ENCODE measurements around the gene CDK6.

CDK6 gene

GRCh38 chr7:92831716-92832533 is 4.4 kb downstream of the CDK6 start:
- ATAC-seq (ENCODE audit: insufficient read depth, low read depth) (no peak), DNase-seq (no peak)
- peaks cover 27% of the 10 kb centered on the region; the same call in 1 of the 2 replicates for H4K20me1 ChIP-seq (ENCODE audit: insufficient read depth, low read length)
- no peak overlapping the region for H2AFZ ChIP-seq (ENCODE audit: low read depth, low read length)
- no peak for TF ChIP-seq EZH2 (IDR thresholded peaks at IDR 0.05; ENCODE audit: borderline replicate concordance, low read depth, low read length, severe bottlenecking)
- TF ChIP-seq CTCF (IDR thresholded peaks at IDR 0.05; ENCODE audit: borderline replicate concordance, extremely low read depth, low read length, poor library complexity, severe bottlenecking): peak; percentile 6
- peaks cover 63% of the 10 kb centered on the region for H3K36me3 ChIP-seq (ENCODE audit: insufficient read depth, low read length)
- H3K4me3 ChIP-seq (ENCODE audit: low read depth in 1 of 2, low read length in 2 of 2): peak overlapping the region; percentile 40 to 71
- peak overlapping the region; percentile 94 for H3K27ac ChIP-seq (ENCODE audit: low read length)
- peak overlapping the region; percentile 68 for H3K4me2 ChIP-seq (ENCODE audit: insufficient read depth, low read length)
- H3K4me1 ChIP-seq (ENCODE audit: insufficient read depth, low read length): peaks cover 50% of the 10 kb centered on the region
- no peaks in the 10 kb centered on the region for H3K27me3 ChIP-seq (ENCODE audit: insufficient read depth, low read length, poor library complexity)
- H3K9me3 ChIP-seq (ENCODE audit: insufficient read depth, low read length, severe bottlenecking): no peaks in the 10 kb centered on the region
- peaks cover 100% of the 10 kb centered on the region for H3K79me2 ChIP-seq (ENCODE audit: insufficient read depth, low read length)
- H3K9ac ChIP-seq (ENCODE audit: low read depth, low read length): peak overlapping the region; percentile 73

GRCh38 chr7:92830532-92831110 is 5.8 kb downstream of the CDK6 start:
- Histone ChIP-seq H3K79me2 (ENCODE audit: insufficient read depth, low read length) (peaks cover 100% of the 10 kb centered on the region), H3K9ac (ENCODE audit: low read depth, low read length) (peak overlapping the region; percentile 73), H3K4me3 (ENCODE audit: low read depth in 1 of 2, low read length in 2 of 2) (peak overlapping the region; percentile 40 to 71), H4K20me1 (ENCODE audit: insufficient read depth, low read length) (peaks cover 34% of the 10 kb centered on the region; the same call in 1 of the 2 replicates), H3K27ac (ENCODE audit: low read length) (peak overlapping the region; percentile 94), H3K27me3 (ENCODE audit: insufficient read depth, low read length, poor library complexity) (no peaks in the 10 kb centered on the region), H3K4me2 (ENCODE audit: insufficient read depth, low read length) (peak overlapping the region; percentile 68), H2AFZ (ENCODE audit: low read depth, low read length) (no peak overlapping the region), H3K4me1 (ENCODE audit: insufficient read depth, low read length) (peaks cover 63% of the 10 kb centered on the region), H3K36me3 (ENCODE audit: insufficient read depth, low read length) (peaks cover 76% of the 10 kb centered on the region), H3K9me3 (ENCODE audit: insufficient read depth, low read length, severe bottlenecking) (no peaks in the 10 kb centered on the region)
- DNase-seq (no peak), ATAC-seq (ENCODE audit: insufficient read depth, low read depth) (no peak)
- TF ChIP-seq EZH2 (IDR thresholded peaks at IDR 0.05; ENCODE audit: borderline replicate concordance, low read depth, low read length, severe bottlenecking) (no peak), CTCF (IDR thresholded peaks at IDR 0.05; ENCODE audit: borderline replicate concordance, extremely low read depth, low read length, poor library complexity, severe bottlenecking) (no peak)

GRCh38 chr7:92830027-92830426 is 6.3 kb downstream of the CDK6 start:
- ATAC-seq (ENCODE audit: insufficient read depth, low read depth) (no peak), DNase-seq (no peak)
- peak overlapping the region; percentile 73 for H3K9ac ChIP-seq (ENCODE audit: low read depth, low read length)
- no peak for TF ChIP-seq CTCF (IDR thresholded peaks at IDR 0.05; ENCODE audit: borderline replicate concordance, extremely low read depth, low read length, poor library complexity, severe bottlenecking)
- no peak for TF ChIP-seq EZH2 (IDR thresholded peaks at IDR 0.05; ENCODE audit: borderline replicate concordance, low read depth, low read length, severe bottlenecking)
- H2AFZ ChIP-seq (ENCODE audit: low read depth, low read length): no peak overlapping the region
- peaks cover 100% of the 10 kb centered on the region for H3K79me2 ChIP-seq (ENCODE audit: insufficient read depth, low read length)
- H3K4me1 ChIP-seq (ENCODE audit: insufficient read depth, low read length): peaks cover 69% of the 10 kb centered on the region
- H3K9me3 ChIP-seq (ENCODE audit: insufficient read depth, low read length, severe bottlenecking): no peaks in the 10 kb centered on the region
- H3K4me2 ChIP-seq (ENCODE audit: insufficient read depth, low read length): peak overlapping the region; percentile 68
- no peaks in the 10 kb centered on the region for H3K27me3 ChIP-seq (ENCODE audit: insufficient read depth, low read length, poor library complexity)
- H3K27ac ChIP-seq (ENCODE audit: low read length): peak overlapping the region; percentile 94
- H3K36me3 ChIP-seq (ENCODE audit: insufficient read depth, low read length): peaks cover 82% of the 10 kb centered on the region
- peak overlapping the region; percentile 40 to 71; a peak in 3 of 4 replicates for H3K4me3 ChIP-seq (ENCODE audit: low read depth in 1 of 2, low read length in 2 of 2)
- H4K20me1 ChIP-seq (ENCODE audit: insufficient read depth, low read length): peaks cover 34% of the 10 kb centered on the region; the same call in 1 of the 2 replicates
